Tibial nerve (tissue), 4 donors: ENCODE data around the gene RTP2. TPM values are rescaled to one million over a fixed set of nuclear protein-coding genes. Genes with fewer than 3 reads are reported as not detected.

ENCODE experiments used
- DNase-seq, 2 donors: peaks; one replicate each; pipeline ENCODE4 v3.0.0-alpha.2; 2019; ENCODE audit warnings: low spot score in 2 of 2
- H3K27ac ChIP-seq, 4 donors: fragments of 200-600 bp; sonication (generic) in 3 of 4; one replicate each; pipeline ENCODE4 v1.5.1; 2017 to 2019; ENCODE audit warnings: mild to moderate bottlenecking in 1 of 4
- H3K27me3 ChIP-seq, 2 donors: fragments of 200-600 bp; sonication (generic) in 1 of 2; one replicate each; pipeline versions ENCODE4 v1.5.1 to v1.6.0; 2017 to 2019
- H3K36me3 ChIP-seq, 3 donors: fragments of 200-600 bp; sonication (generic); one replicate each; pipeline ENCODE4 v1.5.1; 2018 to 2019
- H3K4me1 ChIP-seq, 4 donors: fragments of 200-600 bp; sonication (generic) in 3 of 4; one replicate each; pipeline ENCODE4 v1.5.1; 2017 to 2019
- H3K4me3 ChIP-seq, 4 donors: fragments of 200-600 bp; sonication (generic) in 3 of 4; one replicate each; pipeline ENCODE4 v1.5.1; 2017 to 2019; ENCODE audit warnings: mild to moderate bottlenecking in 1 of 4, moderate library complexity in 1 of 4
- H3K9me3 ChIP-seq, 4 donors: fragments of 200-600 bp; sonication (generic) in 3 of 4; one replicate each; pipeline ENCODE4 v1.5.1; 2017 to 2019
- EP300 ChIP-seq, 2 donors: sonication (generic); formaldehyde crosslinking; IDR thresholded peaks; one replicate each; pipeline ENCODE4 v1.6.1; 2017; ENCODE audit warnings: antibody characterized with exemption in 2 of 2, mild to moderate bottlenecking in 1 of 2
- POLR2A ChIP-seq, 2 donors: fragments of 450-650 bp; IDR thresholded peaks; one replicate each; pipeline ENCODE4 v1.6.1; 2017; ENCODE audit warnings: antibody characterized with exemption in 2 of 2, mild to moderate bottlenecking in 2 of 2, moderate library complexity in 2 of 2
- WGBS, 2 donors: methylation state at CpG; one replicate each; pipeline ENCODE4 v1.1.5; 2018; 5-methylcytosine and 5-hydroxymethylcytosine counted together
- total RNA-seq, 4 donors: library from RNA; depleted of rRNA; stranded (reverse); fragments of >200 nt; gene quantifications; one replicate each; pipeline ENCODE4 v1.1.0, GENCODE V29; 2016
- TF ChIP-seq, protein P1 (sequence below), 5 experiments: fragments of 200-600 bp in 3 of 5; fragments of 450-650 bp in 2 of 5; sonication (generic) in 3 of 5; IDR thresholded peaks; one replicate each; pipeline ENCODE4 v1.5.1; 2016 to 2019; ENCODE audit warnings: antibody characterized with exemption in 5 of 5, mild to moderate bottlenecking in 3 of 5, moderate library complexity in 2 of 5

RTP2 gene, protein sequence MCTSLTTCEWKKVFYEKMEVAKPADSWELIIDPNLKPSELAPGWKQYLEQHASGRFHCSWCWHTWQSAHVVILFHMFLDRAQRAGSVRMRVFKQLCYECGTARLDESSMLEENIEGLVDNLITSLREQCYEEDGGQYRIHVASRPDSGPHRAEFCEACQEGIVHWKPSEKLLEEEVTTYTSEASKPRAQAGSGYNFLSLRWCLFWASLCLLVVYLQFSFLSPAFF
- not detected for total RNA-seq

DNA sequence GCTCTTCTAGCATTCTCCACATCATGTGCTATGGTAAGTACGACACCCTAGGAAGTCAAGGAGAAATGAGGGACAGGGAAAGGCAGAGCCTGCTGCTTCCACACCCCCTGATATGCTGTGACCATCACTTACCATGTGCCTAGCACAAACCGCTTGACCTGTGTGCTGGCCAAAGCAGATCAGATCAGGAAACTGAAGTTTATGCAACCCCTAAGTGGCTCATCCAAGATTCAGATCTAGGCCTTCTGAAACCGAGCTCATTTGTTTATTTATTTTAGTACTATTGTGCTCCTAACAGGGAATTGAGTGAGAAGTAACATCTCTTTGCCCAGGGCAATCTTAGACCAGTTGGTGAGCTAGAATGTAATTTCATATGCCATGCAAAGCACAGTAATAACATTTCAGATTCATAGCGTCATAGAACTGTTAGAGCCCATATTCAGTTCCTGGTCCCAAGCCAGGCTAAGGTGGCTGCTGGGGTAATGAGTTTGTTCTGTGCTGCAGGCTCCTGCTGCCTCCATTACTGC, at the start of gene RTP2:
RTP2 (minus strand) TSS at position 51 of the 527 bp plus-strand sequence. CDS start 429 bp downstream, outside the sequence.
- no peaks in the 10 kb centered on the region for H3K4me1 ChIP-seq
- no peaks in the 10 kb centered on the region for H3K9me3 ChIP-seq
- no peak within 1 kb of the TSS for H3K4me3 ChIP-seq
- no peak for DNase-seq
- no peaks in the 10 kb centered on the region for H3K36me3 ChIP-seq
- H3K27me3 ChIP-seq, result no peaks in the 10 kb centered on the region
- TF ChIP-seq, protein P1, sequence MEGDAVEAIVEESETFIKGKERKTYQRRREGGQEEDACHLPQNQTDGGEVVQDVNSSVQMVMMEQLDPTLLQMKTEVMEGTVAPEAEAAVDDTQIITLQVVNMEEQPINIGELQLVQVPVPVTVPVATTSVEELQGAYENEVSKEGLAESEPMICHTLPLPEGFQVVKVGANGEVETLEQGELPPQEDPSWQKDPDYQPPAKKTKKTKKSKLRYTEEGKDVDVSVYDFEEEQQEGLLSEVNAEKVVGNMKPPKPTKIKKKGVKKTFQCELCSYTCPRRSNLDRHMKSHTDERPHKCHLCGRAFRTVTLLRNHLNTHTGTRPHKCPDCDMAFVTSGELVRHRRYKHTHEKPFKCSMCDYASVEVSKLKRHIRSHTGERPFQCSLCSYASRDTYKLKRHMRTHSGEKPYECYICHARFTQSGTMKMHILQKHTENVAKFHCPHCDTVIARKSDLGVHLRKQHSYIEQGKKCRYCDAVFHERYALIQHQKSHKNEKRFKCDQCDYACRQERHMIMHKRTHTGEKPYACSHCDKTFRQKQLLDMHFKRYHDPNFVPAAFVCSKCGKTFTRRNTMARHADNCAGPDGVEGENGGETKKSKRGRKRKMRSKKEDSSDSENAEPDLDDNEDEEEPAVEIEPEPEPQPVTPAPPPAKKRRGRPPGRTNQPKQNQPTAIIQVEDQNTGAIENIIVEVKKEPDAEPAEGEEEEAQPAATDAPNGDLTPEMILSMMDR (IDR thresholded peaks at IDR 0.05), result no peak
- no peak for TF ChIP-seq EP300 (IDR thresholded peaks at IDR 0.05)
- no peak for TF ChIP-seq POLR2A (IDR thresholded peaks at IDR 0.05)
- no peak within 1 kb of the TSS for H3K27ac ChIP-seq
- 61% methylated on average over 4 of the region's 4 CpGs for WGBS, 2 donors

DNA sequence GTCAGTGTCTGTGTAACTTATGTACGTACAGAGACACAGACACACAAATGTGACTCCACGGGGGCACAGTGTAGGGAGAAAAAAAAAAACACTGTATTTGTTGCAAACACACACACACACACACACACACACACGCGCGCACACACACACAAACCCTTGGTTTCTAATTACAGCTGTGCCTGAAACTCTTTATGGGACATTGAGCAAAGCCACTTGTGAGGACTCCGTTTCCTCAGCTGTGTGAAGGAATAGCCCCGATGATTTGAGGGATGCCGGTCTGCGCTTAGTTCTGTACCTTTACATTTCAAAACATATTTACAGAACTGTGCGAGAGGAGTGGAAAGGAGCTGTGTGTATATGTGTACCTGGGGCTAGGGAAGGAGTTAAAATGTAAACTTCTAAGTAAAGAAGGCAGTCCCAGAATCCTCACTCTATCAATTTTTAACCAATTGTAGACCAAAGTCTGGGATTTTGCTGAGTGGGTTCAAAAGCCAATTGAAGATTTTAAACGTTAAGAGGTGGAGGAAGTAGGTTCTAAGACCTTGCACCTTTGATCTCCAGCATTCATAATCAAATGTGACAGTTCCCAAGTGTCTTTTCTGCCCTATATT, 48.3 kb upstream of the RTP2 start:
- H3K4me3 ChIP-seq, result peak overlapping the region in 1 of 4 donors; percentile 13
- no peaks in the 10 kb centered on the region for H3K36me3 ChIP-seq
- 56 to 60% methylated on average over 11 of the region's 11 CpGs for WGBS, 2 donors
- no peaks in the 10 kb centered on the region for H3K27me3 ChIP-seq
- TF ChIP-seq POLR2A (IDR thresholded peaks at IDR 0.05) (no peak), EP300 (IDR thresholded peaks at IDR 0.05) (no peak)
- TF ChIP-seq, protein P1 (IDR thresholded peaks at IDR 0.05), result no peak
- H3K9me3 ChIP-seq, result no peaks in the 10 kb centered on the region
- peaks cover 3 to 24% (median 16%) of the 10 kb centered on the region in 4 donors for H3K4me1 ChIP-seq
- H3K27ac ChIP-seq, result peak overlapping the region in 1 of 4 donors; percentile 60
- no peak for DNase-seq

DNA sequence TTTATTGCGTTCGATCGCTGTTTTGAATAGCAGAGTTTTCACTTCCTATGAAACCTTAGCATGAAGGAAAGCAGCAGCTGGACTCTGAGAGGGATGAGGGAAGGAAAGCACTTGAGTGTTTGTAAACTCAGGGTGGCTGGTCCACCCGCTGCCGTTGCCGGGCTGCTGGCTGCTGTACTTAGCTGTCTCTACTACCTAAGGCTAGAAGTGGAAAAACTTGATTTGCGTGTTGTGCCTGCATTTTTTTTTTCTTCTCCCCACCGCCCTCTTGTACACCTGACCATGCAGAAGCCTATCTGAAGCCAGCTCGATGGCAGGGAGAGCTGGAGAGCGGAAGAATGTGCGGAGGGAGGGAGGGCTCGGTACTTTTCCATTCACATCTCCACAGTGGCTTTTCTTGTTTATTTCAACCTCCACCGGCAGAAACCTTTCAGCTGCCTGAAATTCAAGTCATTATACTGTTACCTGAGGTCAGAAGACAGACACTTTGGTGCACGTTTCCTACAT, 47.7 kb upstream of the RTP2 start:
- WGBS, 2 donors, result 62 to 68% methylated on average over 14 of the region's 14 CpGs
- H3K27me3 ChIP-seq, result no peaks in the 10 kb centered on the region
- H3K9me3 ChIP-seq, result no peaks in the 10 kb centered on the region
- peaks cover 3 to 24% (median 16%) of the 10 kb centered on the region in 4 donors for H3K4me1 ChIP-seq
- DNase-seq, result no peak
- H3K27ac ChIP-seq, result peak overlapping the region in 1 of 4 donors; percentile 60
- peak overlapping the region in 1 of 4 donors; percentile 13 for H3K4me3 ChIP-seq
- TF ChIP-seq POLR2A (IDR thresholded peaks at IDR 0.05), result no peak
- no peak for TF ChIP-seq EP300 (IDR thresholded peaks at IDR 0.05)
- H3K36me3 ChIP-seq, result no peaks in the 10 kb centered on the region

DNA sequence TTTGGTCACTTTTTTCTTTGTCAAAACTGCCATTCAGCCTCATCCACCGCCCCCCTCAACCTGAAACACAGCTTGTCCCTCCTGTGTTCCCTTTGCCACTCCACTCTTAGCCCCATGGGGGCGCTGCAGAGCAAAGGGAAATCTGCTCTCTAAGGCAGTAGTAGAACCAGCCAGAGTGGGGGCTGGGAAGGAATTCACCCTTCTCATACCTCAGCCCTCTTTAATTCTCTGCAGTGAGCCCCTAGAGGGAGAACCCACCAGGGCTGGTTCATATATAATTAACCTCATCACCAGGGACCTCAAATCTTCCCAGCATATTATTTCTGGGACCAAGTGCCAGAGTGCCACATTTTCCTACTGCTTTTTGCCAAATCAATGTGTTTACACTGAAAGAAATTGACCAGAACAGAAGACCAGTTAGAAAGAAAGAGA, 45.7 kb upstream of the RTP2 start:
- H3K27me3 ChIP-seq, result no peaks in the 10 kb centered on the region
- WGBS, 2 donors, result 14 to 26% methylated on average over 2 of the region's 2 CpGs
- peaks cover 3 to 25% (median 16%) of the 10 kb centered on the region in 4 donors for H3K4me1 ChIP-seq
- TF ChIP-seq, protein P1 (IDR thresholded peaks at IDR 0.05), result peak; percentile 93 to 96 (median 93)
- no peak for TF ChIP-seq POLR2A (IDR thresholded peaks at IDR 0.05)
- peak; percentile 58 to 81 for TF ChIP-seq EP300 (IDR thresholded peaks at IDR 0.05)
- no peaks in the 10 kb centered on the region for H3K36me3 ChIP-seq
- H3K27ac ChIP-seq, result peak overlapping the region; percentile 97 to 100 (median 98)
- H3K4me3 ChIP-seq, result no peak overlapping the region
- peak; percentile 96 to 99 for DNase-seq
- no peaks in the 10 kb centered on the region for H3K9me3 ChIP-seq

DNA sequence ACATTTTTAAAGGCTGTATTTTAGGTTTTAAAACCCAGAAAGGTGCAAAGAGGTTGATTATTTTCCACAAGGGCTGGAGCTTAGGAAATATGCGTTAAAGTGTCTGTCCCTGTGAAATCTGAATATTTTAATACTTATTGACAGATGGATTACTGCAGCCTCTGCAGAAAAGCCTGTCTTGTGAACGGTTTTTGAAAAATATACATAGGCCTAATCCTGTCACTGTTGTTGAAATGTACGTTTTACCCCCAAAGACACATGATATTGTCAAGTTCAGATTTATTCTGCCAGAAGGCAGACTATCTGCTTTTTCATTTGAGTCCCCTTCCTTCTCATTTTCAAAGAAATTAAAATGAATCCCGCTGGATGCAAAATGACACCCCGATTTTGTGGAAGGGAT, 45.1 kb upstream of the RTP2 start:
- Histone ChIP-seq H3K4me3 (peak overlapping the region in 3 of 4 donors; percentile 76 to 91 (median 85)), H3K36me3 (no peaks in the 10 kb centered on the region), H3K27me3 (no peaks in the 10 kb centered on the region), H3K27ac (peak overlapping the region; percentile 97 to 100 (median 98)), H3K9me3 (no peaks in the 10 kb centered on the region), H3K4me1 (peaks cover 3 to 31% (median 16%) of the 10 kb centered on the region in 4 donors)
- no peak for DNase-seq
- TF ChIP-seq, protein P1 (IDR thresholded peaks at IDR 0.05), result no peak
- no peak for TF ChIP-seq POLR2A (IDR thresholded peaks at IDR 0.05)
- 48 to 54% methylated on average over 5 of the region's 5 CpGs for WGBS, 2 donors
